ENCODE data around the gene CD69. TPM values are rescaled to one million over a fixed set of nuclear protein-coding genes. Genes with fewer than 3 reads are reported as not detected.

The CD69 gene
- total RNA-seq, 1 experiment from 2014 or later: 0.98 TPM

DNA sequence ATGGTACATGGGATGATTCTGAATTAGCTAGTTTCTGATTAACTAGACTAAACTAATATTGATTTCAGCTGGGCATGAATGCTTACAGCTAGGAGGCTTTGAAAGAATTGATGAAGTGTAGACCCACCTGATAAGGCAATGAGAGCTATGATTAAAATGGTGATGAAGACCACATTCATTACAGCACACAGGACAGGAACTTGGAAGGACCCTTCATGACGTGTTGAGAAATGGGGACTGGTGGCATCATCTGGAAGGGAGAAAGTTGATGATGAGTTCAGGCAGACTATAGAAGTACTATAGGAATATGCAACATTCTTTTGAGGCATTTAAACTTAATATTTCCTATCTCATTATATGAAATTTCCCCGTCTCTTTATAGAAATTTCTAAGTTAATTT, 4.5 kb downstream of the CD69 start:
- ChIA-PET CTCF (no interaction called here), POLR2A (no interaction called here)
- H3K4me1 ChIP-seq (ENCODE audit: control insufficient read depth, insufficient read depth, low read length): no peaks in the 10 kb centered on the region; the same call in 1 of the 2 replicates
- ATAC-seq: no peak
- in situ Hi-C loops (cut with HindIII; ENCODE audit: low pct_unique_long_range_greater_than_20kb, low sequenced_read_pairs): no loop called here
- no peak overlapping the region for H3K27ac ChIP-seq (ENCODE audit: low read length)
- H3K9me3 ChIP-seq (ENCODE audit: control insufficient read depth, insufficient read depth, low read depth, low read length): no peaks in the 10 kb centered on the region
- no TSS peak for BruUV-seq (replicated peaks)
- intact Hi-C loops (cut with micrococcal nuclease; ENCODE audit: unreplicated experiment): loop anchor here (10.0 kb wide), 1 partner anchor 259 kb away; the partner anchor contains the start of gene CLEC12B
- no peak for DNase-seq (ENCODE audit: low read depth, low spot score)
- H3K4me3 ChIP-seq (ENCODE audit: low read depth in 2 of 2, low read length in 2 of 2): no peak overlapping the region
- no peak for TF ChIP-seq TCF7L2 (IDR thresholded peaks at IDR 0.05; ENCODE audit: low read depth, low read length)
- TF ChIP-seq POLR2AphosphoS5 (IDR thresholded peaks at IDR 0.05; ENCODE audit: low read depth, low read length): no peak
- TF ChIP-seq, protein P1, sequence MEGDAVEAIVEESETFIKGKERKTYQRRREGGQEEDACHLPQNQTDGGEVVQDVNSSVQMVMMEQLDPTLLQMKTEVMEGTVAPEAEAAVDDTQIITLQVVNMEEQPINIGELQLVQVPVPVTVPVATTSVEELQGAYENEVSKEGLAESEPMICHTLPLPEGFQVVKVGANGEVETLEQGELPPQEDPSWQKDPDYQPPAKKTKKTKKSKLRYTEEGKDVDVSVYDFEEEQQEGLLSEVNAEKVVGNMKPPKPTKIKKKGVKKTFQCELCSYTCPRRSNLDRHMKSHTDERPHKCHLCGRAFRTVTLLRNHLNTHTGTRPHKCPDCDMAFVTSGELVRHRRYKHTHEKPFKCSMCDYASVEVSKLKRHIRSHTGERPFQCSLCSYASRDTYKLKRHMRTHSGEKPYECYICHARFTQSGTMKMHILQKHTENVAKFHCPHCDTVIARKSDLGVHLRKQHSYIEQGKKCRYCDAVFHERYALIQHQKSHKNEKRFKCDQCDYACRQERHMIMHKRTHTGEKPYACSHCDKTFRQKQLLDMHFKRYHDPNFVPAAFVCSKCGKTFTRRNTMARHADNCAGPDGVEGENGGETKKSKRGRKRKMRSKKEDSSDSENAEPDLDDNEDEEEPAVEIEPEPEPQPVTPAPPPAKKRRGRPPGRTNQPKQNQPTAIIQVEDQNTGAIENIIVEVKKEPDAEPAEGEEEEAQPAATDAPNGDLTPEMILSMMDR (IDR thresholded peaks at IDR 0.05): no peak
- TF ChIP-seq, protein P2, sequence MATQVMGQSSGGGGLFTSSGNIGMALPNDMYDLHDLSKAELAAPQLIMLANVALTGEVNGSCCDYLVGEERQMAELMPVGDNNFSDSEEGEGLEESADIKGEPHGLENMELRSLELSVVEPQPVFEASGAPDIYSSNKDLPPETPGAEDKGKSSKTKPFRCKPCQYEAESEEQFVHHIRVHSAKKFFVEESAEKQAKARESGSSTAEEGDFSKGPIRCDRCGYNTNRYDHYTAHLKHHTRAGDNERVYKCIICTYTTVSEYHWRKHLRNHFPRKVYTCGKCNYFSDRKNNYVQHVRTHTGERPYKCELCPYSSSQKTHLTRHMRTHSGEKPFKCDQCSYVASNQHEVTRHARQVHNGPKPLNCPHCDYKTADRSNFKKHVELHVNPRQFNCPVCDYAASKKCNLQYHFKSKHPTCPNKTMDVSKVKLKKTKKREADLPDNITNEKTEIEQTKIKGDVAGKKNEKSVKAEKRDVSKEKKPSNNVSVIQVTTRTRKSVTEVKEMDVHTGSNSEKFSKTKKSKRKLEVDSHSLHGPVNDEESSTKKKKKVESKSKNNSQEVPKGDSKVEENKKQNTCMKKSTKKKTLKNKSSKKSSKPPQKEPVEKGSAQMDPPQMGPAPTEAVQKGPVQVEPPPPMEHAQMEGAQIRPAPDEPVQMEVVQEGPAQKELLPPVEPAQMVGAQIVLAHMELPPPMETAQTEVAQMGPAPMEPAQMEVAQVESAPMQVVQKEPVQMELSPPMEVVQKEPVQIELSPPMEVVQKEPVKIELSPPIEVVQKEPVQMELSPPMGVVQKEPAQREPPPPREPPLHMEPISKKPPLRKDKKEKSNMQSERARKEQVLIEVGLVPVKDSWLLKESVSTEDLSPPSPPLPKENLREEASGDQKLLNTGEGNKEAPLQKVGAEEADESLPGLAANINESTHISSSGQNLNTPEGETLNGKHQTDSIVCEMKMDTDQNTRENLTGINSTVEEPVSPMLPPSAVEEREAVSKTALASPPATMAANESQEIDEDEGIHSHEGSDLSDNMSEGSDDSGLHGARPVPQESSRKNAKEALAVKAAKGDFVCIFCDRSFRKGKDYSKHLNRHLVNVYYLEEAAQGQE (IDR thresholded peaks at IDR 0.05; ENCODE audit: insufficient read depth in 1 of 2, low read depth in 2 of 2, low read length in 1 of 2): no peak
- no peaks in the 10 kb centered on the region for H3K27me3 ChIP-seq (ENCODE audit: control insufficient read depth, insufficient read depth, low read length)
- H3K36me3 ChIP-seq (ENCODE audit: control insufficient read depth, insufficient read depth, low read length): no peaks in the 10 kb centered on the region

DNA sequence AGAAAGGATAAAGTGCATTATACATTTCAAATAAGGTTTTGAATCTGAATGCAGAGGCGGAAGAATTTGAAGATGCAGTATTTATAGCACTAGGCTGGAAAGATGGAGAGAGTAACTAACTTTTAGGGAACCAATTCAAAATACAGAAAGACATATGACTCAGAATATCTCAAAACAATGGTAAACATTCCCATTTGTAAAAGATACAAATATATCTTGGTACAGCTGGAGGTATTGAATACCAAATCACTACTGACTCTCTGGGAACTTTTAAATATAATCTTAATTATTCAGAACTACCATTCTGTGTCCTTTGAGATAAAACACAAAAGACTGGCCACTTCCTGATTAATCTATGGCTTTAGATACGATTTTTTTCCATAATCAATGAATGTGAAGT, 5.1 kb downstream of the CD69 start:
- Histone ChIP-seq H3K4me3 (ENCODE audit: low read depth in 2 of 2, low read length in 2 of 2) (no peak overlapping the region), H3K4me1 (ENCODE audit: control insufficient read depth, insufficient read depth, low read length) (no peaks in the 10 kb centered on the region; the same call in 1 of the 2 replicates), H3K27me3 (ENCODE audit: control insufficient read depth, insufficient read depth, low read length) (no peaks in the 10 kb centered on the region), H3K27ac (ENCODE audit: low read length) (no peak overlapping the region), H3K36me3 (ENCODE audit: control insufficient read depth, insufficient read depth, low read length) (no peaks in the 10 kb centered on the region), H3K9me3 (ENCODE audit: control insufficient read depth, insufficient read depth, low read depth, low read length) (no peaks in the 10 kb centered on the region)
- ChIA-PET POLR2A (no interaction called here), CTCF (interaction anchor here (0.5 to 0.6 kb wide), 2 partner anchors 105 to 396 kb away, joined by 3 to 5 read pairs; no protein-coding TSS in a partner anchor)
- in situ Hi-C loops (cut with HindIII; ENCODE audit: low pct_unique_long_range_greater_than_20kb, low sequenced_read_pairs): no loop called here
- DNase-seq (ENCODE audit: low read depth, low spot score) (no peak), ATAC-seq (no peak)
- BruUV-seq (replicated peaks): no TSS peak
- TF ChIP-seq TCF7L2 (IDR thresholded peaks at IDR 0.05; ENCODE audit: low read depth, low read length): no peak
- no peak for TF ChIP-seq POLR2AphosphoS5 (IDR thresholded peaks at IDR 0.05; ENCODE audit: low read depth, low read length)
- TF ChIP-seq, protein P2 (IDR thresholded peaks at IDR 0.05; ENCODE audit: insufficient read depth in 1 of 2, low read depth in 2 of 2, low read length in 1 of 2): no peak
- TF ChIP-seq, protein P1 (IDR thresholded peaks at IDR 0.05): no peak
- no peak for TF ChIP-seq SIN3A (IDR thresholded peaks at IDR 0.05; ENCODE audit: borderline replicate concordance, insufficient read depth, low read depth, low read length)
- intact Hi-C loops (cut with micrococcal nuclease; ENCODE audit: unreplicated experiment): loop anchor here (10.0 kb wide), 1 partner anchor 259 kb away; the partner anchor contains the start of gene CLEC12B
